ENCODE measurements around the gene FAM131A. TPM values are rescaled to one million over a fixed set of nuclear protein-coding genes. Genes with fewer than 3 reads are reported as not detected.

Gene FAM131A
- total and polyA plus RNA-seq, 2 of the 4 experiments (the other 2 are of a cell fraction) = 10.8 to 19.5 TPM

DNA sequence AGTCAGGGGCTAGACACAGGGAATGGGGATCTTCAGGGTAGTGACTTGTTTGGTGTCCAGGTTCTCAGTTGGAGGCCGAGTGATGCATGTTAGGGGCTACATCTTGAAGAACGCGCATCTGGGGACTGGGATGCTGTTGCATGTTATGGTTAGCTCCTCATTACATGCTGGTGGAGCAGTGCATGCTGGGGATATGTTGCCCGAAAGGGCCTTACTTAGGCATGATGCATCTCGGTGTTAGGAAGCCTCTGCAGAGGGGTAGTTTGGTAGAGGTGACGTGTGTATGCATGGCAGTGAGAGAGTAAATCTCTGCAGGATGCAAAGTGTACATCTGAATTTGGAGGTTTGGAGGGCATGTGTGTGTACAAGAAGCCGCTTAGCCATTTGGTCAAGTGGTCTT, 20.6 kb upstream of the FAM131A start:
- in situ Hi-C loops (cut with MboI; ENCODE audit: low sequenced_read_pairs) (no loop called here), dilution Hi-C loops (cut with HindIII; ENCODE audit: low sequenced_read_pairs, unreplicated experiment) (no loop called here), intact Hi-C loops (cut with micrococcal nuclease) (no loop called here)
- CTCF ChIA-PET = no interaction called here
- Histone ChIP-seq H3K56ac (ENCODE audit: extremely low read depth, insufficient read depth, low read length) (peak overlapping the region; percentile 22; the same call in 1 of the 2 replicates), H2BK5ac (ENCODE audit: low read depth, low read length, poor library complexity, severe bottlenecking) (no peak overlapping the region), H3K27ac (ENCODE audit: insufficient read depth, low read length) (peak overlapping the region; percentile 5; the same call in 1 of the 2 replicates), H4K91ac (ENCODE audit: insufficient read depth, low read depth, low read length) (no peak overlapping the region), H2AK5ac (ENCODE audit: low read depth, low read length) (peak overlapping the region; percentile 9; the same call in 1 of the 2 replicates), H4K20me1 (ENCODE audit: insufficient read depth, low read length) (peaks cover 68% of the 10 kb centered on the region), H3K79me1 (ENCODE audit: low read depth in 1 of 2, low read length in 2 of 2) (peaks cover 12 to 47% of the 10 kb centered on the region in 2 experiments), H3K18ac (ENCODE audit: low read depth, low read length) (no peak overlapping the region), H3K4me3 (ENCODE audit: insufficient read depth, low read depth, low read length) (peak overlapping the region; percentile 91), H2BK15ac (ENCODE audit: low read depth, low read length) (no peak overlapping the region), H3K36me3 (ENCODE audit: control insufficient read depth, insufficient read depth, low read length) (peaks cover 37% of the 10 kb centered on the region), H2AFZ (replicated peaks; ENCODE audit: low read length, poor library complexity) (peak overlapping the region; percentile 5), H3K14ac (replicated peaks; ENCODE audit: low read depth, low read length) (peak overlapping the region; percentile 7; the same call in 1 of the 2 replicates), H2BK120ac (ENCODE audit: low read depth, low read length) (no peak overlapping the region), H3K4me1 (ENCODE audit: control insufficient read depth, insufficient read depth, low read length) (peaks cover 25% of the 10 kb centered on the region), H2AK9ac (replicated peaks; ENCODE audit: low read depth, low read length, poor library complexity) (peak overlapping the region; percentile 23), H3K27me3 (ENCODE audit: control insufficient read depth, insufficient read depth, low read length) (no peaks in the 10 kb centered on the region), H4K5ac (ENCODE audit: low read depth, low read length) (no peak overlapping the region), H3K9ac (ENCODE audit: low read depth, low read length) (peak overlapping the region; percentile 98), H3K4me2 (ENCODE audit: low read depth, low read length) (peak overlapping the region; percentile 95), H3K4ac (ENCODE audit: low read depth, low read length) (peak overlapping the region; percentile 97; the same call in 1 of the 2 replicates), H2BK20ac (ENCODE audit: low read depth, low read length) (no peak overlapping the region), H3K9me3 (ENCODE audit: control insufficient read depth, insufficient read depth, low read length) (no peaks in the 10 kb centered on the region), H4K8ac (ENCODE audit: low read depth in 2 of 2, low read length in 2 of 2) (no peak overlapping the region), H3K9me1 (ENCODE audit: insufficient read depth, low read length) (peaks cover 27% of the 10 kb centered on the region), H3K23ac (ENCODE audit: low read depth, low read length) (peak overlapping the region; percentile 44)
- WGBS, 2 experiments (ENCODE audit: extremely low coverage in 2 of 2, insufficient read length in 1 of 2) = 89% methylated on average over 5 of the region's 7 CpGs; no CpG with 5 or more reads in 1 of the 2 experiments
- DNase-seq (no peak), ATAC-seq (ENCODE audit: low read depth) (no peak)
- no TSS peak for BruUV-seq (replicated peaks)
- POLR2A ChIA-PET (ENCODE audit: unreplicated experiment) = no interaction called here
- no peak for TF ChIP-seq RAD21 (IDR thresholded peaks at IDR 0.05; ENCODE audit: low read length)
- TF ChIP-seq NFE2L2 (IDR thresholded peaks at IDR 0.05; ENCODE audit: low read depth, low read length) = no peak
- no peak for TF ChIP-seq POLR2A (IDR thresholded peaks at IDR 0.05; ENCODE audit: low read depth, low read length)
- TF ChIP-seq MXI1 (IDR thresholded peaks at IDR 0.05; ENCODE audit: borderline replicate concordance, low read depth, low read length) = no peak
- no peak for TF ChIP-seq SMC3 (IDR thresholded peaks at IDR 0.05; ENCODE audit: low read depth, low read length)
- TF ChIP-seq RCOR1 (IDR thresholded peaks at IDR 0.05; ENCODE audit: insufficient replicate concordance, low read length) = no peak
- no peak for TF ChIP-seq RFX5 (IDR thresholded peaks at IDR 0.05; ENCODE audit: low read depth, low read length)
- TF ChIP-seq FOS (IDR thresholded peaks at IDR 0.05; ENCODE audit: low read depth, low read length) = no peak
- TF ChIP-seq MAZ (IDR thresholded peaks at IDR 0.05; ENCODE audit: borderline replicate concordance, low read depth, low read length) = no peak
- no peak for TF ChIP-seq CTCF (conservative IDR thresholded peaks at IDR 0.05; ENCODE audit: low read depth, low read length)
- no peak for TF ChIP-seq CEBPB (IDR thresholded peaks at IDR 0.05; ENCODE audit: low read depth, low read length)
- TF ChIP-seq CHD1 (IDR thresholded peaks at IDR 0.05; ENCODE audit: low read depth, low read length) = no peak
- no peak for TF ChIP-seq MAFK (IDR thresholded peaks at IDR 0.05; ENCODE audit: low read depth, low read length)
- TF ChIP-seq ELK1 (IDR thresholded peaks at IDR 0.05; ENCODE audit: borderline replicate concordance, low read depth, low read length) = no peak
- TF ChIP-seq, protein P1, sequence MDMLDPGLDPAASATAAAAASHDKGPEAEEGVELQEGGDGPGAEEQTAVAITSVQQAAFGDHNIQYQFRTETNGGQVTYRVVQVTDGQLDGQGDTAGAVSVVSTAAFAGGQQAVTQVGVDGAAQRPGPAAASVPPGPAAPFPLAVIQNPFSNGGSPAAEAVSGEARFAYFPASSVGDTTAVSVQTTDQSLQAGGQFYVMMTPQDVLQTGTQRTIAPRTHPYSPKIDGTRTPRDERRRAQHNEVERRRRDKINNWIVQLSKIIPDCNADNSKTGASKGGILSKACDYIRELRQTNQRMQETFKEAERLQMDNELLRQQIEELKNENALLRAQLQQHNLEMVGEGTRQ (IDR thresholded peaks at IDR 0.05; ENCODE audit: low read depth, low read length) = no peak
- TF ChIP-seq BHLHE40 (IDR thresholded peaks at IDR 0.05; ENCODE audit: low read depth, low read length) = no peak

Measured in IMR-90 (cell line).